ENCODE data around the gene PLEKHB1.

- TF ChIP-seq CTCF (IDR thresholded peaks at IDR 0.05) (no peak), POLR2A (IDR thresholded peaks at IDR 0.05) (no peak)
Observed at GRCh38 chr11:73645121-73645969, 1.0 kb upstream of the PLEKHB1 start.
